Liver (tissue), 9 donors: ENCODE results near the gene KCTD5. TPM values are rescaled to one million over a fixed set of nuclear protein-coding genes. Genes with fewer than 3 reads are reported as not detected.

Experiments
- DNase-seq: peaks from one replicate; pipeline ENCODE4 v3.0.0-alpha.2; 2017; ENCODE audit warnings: low spot score
- H3K27ac ChIP-seq, 2 donors: one replicate each; pipeline ENCODE4 v1.7.0; 2013; ENCODE audit warnings: inconsistent platforms in 2 of 2, low read length in 2 of 2, control low read depth in 1 of 2, low read depth in 1 of 2, mild to moderate bottlenecking in 1 of 2
- H3K27me3 ChIP-seq, 4 donors: one replicate each; pipeline versions ENCODE4 v1.6.1 to v1.7.0; 2013; ENCODE audit warnings: low read length in 3 of 4, inconsistent platforms in 1 of 4, mild to moderate bottlenecking in 1 of 4, moderate library complexity in 1 of 4; ENCODE audit not compliant: control insufficient read depth in 4 of 4, insufficient read depth in 4 of 4
- H3K36me3 ChIP-seq, 4 donors: one replicate each; pipeline versions ENCODE4 v1.6.1 to v1.7.0; 2013; ENCODE audit warnings: low read length in 3 of 4, mild to moderate bottlenecking in 3 of 4, low read depth in 1 of 4, moderate library complexity in 1 of 4; ENCODE audit not compliant: control insufficient read depth in 4 of 4, insufficient read depth in 3 of 4
- H3K4me1 ChIP-seq, 4 donors: one replicate each; pipeline versions ENCODE4 v1.6.1 to v1.7.0; 2013; ENCODE audit warnings: low read length in 3 of 4, mild to moderate bottlenecking in 3 of 4, moderate library complexity in 1 of 4; ENCODE audit not compliant: control insufficient read depth in 4 of 4, insufficient read depth in 4 of 4
- H3K4me3 ChIP-seq, 3 donors: one replicate each; pipeline versions ENCODE4 v1.6.1 to v1.7.0; 2013; ENCODE audit warnings: low read length in 3 of 3, control low read depth in 1 of 3, low read depth in 1 of 3, mild to moderate bottlenecking in 1 of 3
- H3K9ac ChIP-seq, 2 donors: one replicate each; pipeline ENCODE4 v1.7.0; 2013; ENCODE audit warnings: low read length in 2 of 2, mild to moderate bottlenecking in 2 of 2, moderate library complexity in 2 of 2, control low read depth in 1 of 2, low read depth in 1 of 2
- H3K9me3 ChIP-seq, 4 donors: one replicate each; pipeline versions ENCODE4 v1.6.1 to v1.7.0; 2013; ENCODE audit warnings: low read length in 3 of 4; ENCODE audit not compliant: control insufficient read depth in 4 of 4
- ATF3 ChIP-seq: IDR thresholded peaks from 2 replicates; pipeline ENCODE4 v1.6.1; 2016; ENCODE audit warnings: antibody characterized with exemption
- CTCF ChIP-seq: fragments of 150-350 bp; IDR thresholded peaks from 2 replicates; pipeline ENCODE4 v1.5.1; 2017; ENCODE audit warnings: improper control_type of control experiment, low read depth, low read length; ENCODE audit not compliant: missing input control
- EGR1 ChIP-seq, 2 donors: IDR thresholded peaks; 2 replicates each; pipeline ENCODE4 v1.6.1; 2016 to 2018; ENCODE audit warnings: antibody characterized with exemption in 2 of 2, low read depth in 2 of 2
- FOXA1 ChIP-seq: IDR thresholded peaks from 2 replicates; pipeline ENCODE4 v1.6.1; 2016; ENCODE audit warnings: antibody characterized with exemption
- FOXA2 ChIP-seq: IDR thresholded peaks from 2 replicates; pipeline ENCODE4 v1.6.1; 2016; ENCODE audit warnings: antibody characterized with exemption
- GABPA ChIP-seq, 2 donors: IDR thresholded peaks in 1 of 2; conservative IDR thresholded peaks in 1 of 2; 2 replicates each; pipeline ENCODE4 v1.6.1; 2016; ENCODE audit warnings: antibody characterized with exemption in 2 of 2, mild to moderate bottlenecking in 1 of 2, moderate library complexity in 1 of 2
- HNF4A ChIP-seq, 2 donors: conservative IDR thresholded peaks; 2 replicates each; pipeline ENCODE4 v1.6.1; 2016; ENCODE audit warnings: antibody characterized with exemption in 2 of 2, mild to moderate bottlenecking in 2 of 2
- HNF4G ChIP-seq: IDR thresholded peaks from 2 replicates; pipeline ENCODE4 v1.6.1; 2016; ENCODE audit warnings: antibody characterized with exemption
- MAX ChIP-seq: IDR thresholded peaks from 2 replicates; pipeline ENCODE4 v1.6.1; 2016; ENCODE audit warnings: antibody characterized with exemption
- NR2F2 ChIP-seq: IDR thresholded peaks from 2 replicates; pipeline ENCODE4 v1.6.1; 2016; ENCODE audit warnings: antibody characterized with exemption
- RAD21 ChIP-seq, 2 donors: IDR thresholded peaks; 2 replicates each; pipeline ENCODE4 v1.6.1; 2016; ENCODE audit warnings: antibody characterized with exemption in 2 of 2, mild to moderate bottlenecking in 2 of 2
- REST ChIP-seq: IDR thresholded peaks from 2 replicates; pipeline ENCODE4 v1.6.1; 2016; ENCODE audit warnings: antibody characterized with exemption, mild to moderate bottlenecking
- RXRA ChIP-seq, 2 donors: IDR thresholded peaks; 2 replicates each; pipeline ENCODE4 v1.6.1; 2017 to 2018; ENCODE audit warnings: antibody characterized with exemption in 2 of 2, mild to moderate bottlenecking in 1 of 2
- SP1 ChIP-seq: IDR thresholded peaks from 2 replicates; pipeline ENCODE4 v1.6.1; 2018; ENCODE audit warnings: antibody characterized with exemption, mild to moderate bottlenecking
- TAF1 ChIP-seq: conservative IDR thresholded peaks from 2 replicates; pipeline ENCODE4 v1.6.1; 2016; ENCODE audit warnings: antibody characterized with exemption, mild to moderate bottlenecking
- YY1 ChIP-seq: IDR thresholded peaks from 2 replicates; pipeline ENCODE4 v1.6.1; 2016; ENCODE audit warnings: antibody characterized with exemption, mild to moderate bottlenecking
- ZBTB33 ChIP-seq: IDR thresholded peaks from 2 replicates; pipeline ENCODE4 v1.6.1; 2016; ENCODE audit warnings: antibody characterized with exemption
- WGBS: extraction: QIAGEN DNeasy Blood & Tissue Kit; methylation state at CpG from one replicate; pipeline ENCODE4 v1.1.7; 2013; 5-methylcytosine and 5-hydroxymethylcytosine counted together
- polyA plus RNA-seq, 2 donors: library from polyadenylated mRNA; stranded (reverse) in 1 of 2; unstranded in 1 of 2; fragments of 200-250 nt in 1 of 2; fragments of >200 nt in 1 of 2; fragmentation: Nextera tagmentation in 1 of 2; extraction: Ambion mirVana in 1 of 2; gene quantifications; one replicate each; pipeline versions ENCODE4 v1.2.1 to v1.2.3, GENCODE V29; 2013 to 2015
- total RNA-seq, 2 donors: library from RNA; depleted of rRNA; stranded (reverse); fragments of >200 nt; gene quantifications; one replicate each; pipeline ENCODE4 v1.2.3, GENCODE V29; 2014
- donor health status: healthy.
- donor health status: healthy.
- donor health status: healthy.
- donor health status: healthy.
- donor health status: healthy.

Gene KCTD5
- total and polyA plus RNA-seq, 4 donors, result 8.3 to 14.2 (median 11.5) TPM

GRCh38 chr16:2713523-2713922 lies 31.2 kb downstream of the KCTD5 start:
- no peak overlapping the region for H3K9ac ChIP-seq
- no peak for DNase-seq
- H3K4me3 ChIP-seq, result no peak overlapping the region
- no peak overlapping the region for H3K27ac ChIP-seq
- no peaks in the 10 kb centered on the region for H3K27me3 ChIP-seq
- peaks cover 0 to 1% (median under 1%) of the 10 kb centered on the region in 4 donors for H3K4me1 ChIP-seq
- no peaks in the 10 kb centered on the region for H3K9me3 ChIP-seq
- TF ChIP-seq ATF3 (no peak), ZBTB33 (no peak), SP1 (no peak), GABPA (IDR thresholded peaks at IDR 0.05 in 1 of 2, conservative IDR thresholded peaks at IDR 0.05 in 1 of 2) (no peak), EGR1 (IDR thresholded peaks at IDR 0.05; ENCODE audit: low read depth in 2 of 2) (no peak), TAF1 (no peak), NR2F2 (no peak), FOXA1 (no peak), REST (no peak), HNF4A (conservative IDR thresholded peaks at IDR 0.05) (no peak), MAX (no peak), FOXA2 (no peak)
- H3K36me3 ChIP-seq, result peaks cover 0 to 7% (median 2%) of the 10 kb centered on the region in 4 donors
- 84% methylated on average over 14 of the region's 14 CpGs for WGBS

GRCh38 chr16:2713985-2714774 lies 31.9 kb downstream of the KCTD5 start:
- WGBS, result 85% methylated on average over 28 of the region's 28 CpGs
- no peak for DNase-seq
- Histone ChIP-seq H3K4me1 (peaks cover 3 to 8% (median 7%) of the 10 kb centered on the region in 4 donors), H3K9ac (no peak overlapping the region), H3K27ac (no peak overlapping the region), H3K9me3 (no peaks in the 10 kb centered on the region), H3K27me3 (no peaks in the 10 kb centered on the region), H3K4me3 (no peak overlapping the region), H3K36me3 (peaks cover 0 to 3% (median 0%) of the 10 kb centered on the region in 4 donors)
- TF ChIP-seq ZBTB33, result no peak
- TF ChIP-seq REST, result no peak
- TF ChIP-seq CTCF, result no peak
- TF ChIP-seq YY1, result no peak
- no peak for TF ChIP-seq NR2F2
- no peak for TF ChIP-seq RXRA (IDR thresholded peaks at IDR 0.05)
- TF ChIP-seq FOXA2, result no peak
- TF ChIP-seq ATF3, result no peak
- no peak for TF ChIP-seq SP1
- TF ChIP-seq RAD21 (IDR thresholded peaks at IDR 0.05), result no peak
- TF ChIP-seq HNF4G, result no peak
